Astrocyte (in vitro differentiated cells and primary cell): ENCODE data around the gene TRAK1. TPM values are rescaled to one million over a fixed set of nuclear protein-coding genes. Genes with fewer than 3 reads are reported as not detected.

Experiments
- DNase-seq: peaks from one replicate; pipeline ENCODE4 v3.0.0-alpha.2; 2010; ENCODE audit warnings: low read depth
- FAIRE-seq: peaks from 2 replicates; lab custom pipeline; 2011; peaks lifted over from hg19 to GRCh38; lab: Jason Lieb, UNC
- H2AFZ ChIP-seq: 2 replicates; pipeline ENCODE4 v1.6.0; 2012; ENCODE audit warnings: low read depth, low read length, inconsistent platforms
- H3K27ac ChIP-seq: 2 replicates; pipeline ENCODE4 v1.5.1; 2011; ENCODE audit warnings: low read depth, low read length, inconsistent platforms
- H3K27me3 ChIP-seq: 2 replicates; pipeline ENCODE4 v1.6.0; 2011; ENCODE audit warnings: low read length, inconsistent platforms; ENCODE audit not compliant: insufficient read depth
- H3K36me3 ChIP-seq: 2 replicates; pipeline ENCODE4 v1.5.1; 2011; ENCODE audit warnings: low read length, inconsistent platforms; ENCODE audit not compliant: insufficient read depth
- H3K4me1 ChIP-seq: 2 replicates; pipeline ENCODE4 v1.5.1; 2011; ENCODE audit warnings: low read length, inconsistent platforms; ENCODE audit not compliant: insufficient read depth
- H3K4me2 ChIP-seq: 2 replicates; pipeline ENCODE4 v1.6.0; 2012; ENCODE audit warnings: low read length, inconsistent platforms
- H3K4me3 ChIP-seq: 2 replicates; pipeline ENCODE4 v1.5.1; 2011; ENCODE audit warnings: low read depth, mild to moderate bottlenecking, low read length, inconsistent platforms; ENCODE audit not compliant: insufficient read depth
- H3K79me2 ChIP-seq: 2 replicates; pipeline ENCODE4 v1.6.0; 2012; ENCODE audit warnings: mild to moderate bottlenecking, low read length, inconsistent platforms; ENCODE audit not compliant: insufficient read depth
- H3K9ac ChIP-seq: 2 replicates; pipeline ENCODE4 v1.6.0; 2012; ENCODE audit warnings: mild to moderate bottlenecking, low read length, inconsistent platforms
- H3K9me3 ChIP-seq: 2 replicates; pipeline ENCODE4 v1.5.1; 2012; ENCODE audit warnings: low read depth, mild to moderate bottlenecking, low read length, inconsistent platforms; ENCODE audit not compliant: insufficient read depth
- H4K20me1 ChIP-seq: 2 replicates; pipeline ENCODE4 v1.6.0; 2012; ENCODE audit warnings: low read length, inconsistent platforms; ENCODE audit not compliant: insufficient read depth
- H3K27ac Mint-ChIP-seq: one replicate; pipeline ENCODE4 v1.8.0; 2021; ENCODE audit warnings: mild to moderate bottlenecking, mixed read lengths; ENCODE audit not compliant: unreplicated experiment
- H3K27me3 Mint-ChIP-seq: one replicate; pipeline ENCODE4 v1.8.0; 2021; ENCODE audit warnings: low read depth, mixed read lengths; ENCODE audit not compliant: unreplicated experiment
- H3K36me3 Mint-ChIP-seq: one replicate; pipeline ENCODE4 v1.8.0; 2021; ENCODE audit warnings: low read depth, mixed read lengths; ENCODE audit not compliant: unreplicated experiment
- H3K4me1 Mint-ChIP-seq: one replicate; pipeline ENCODE4 v1.8.0; 2021; ENCODE audit warnings: low read depth, mixed read lengths; ENCODE audit not compliant: unreplicated experiment
- H3K4me3 Mint-ChIP-seq: one replicate; pipeline ENCODE4 v1.8.0; 2021; ENCODE audit warnings: mild to moderate bottlenecking, moderate library complexity, mixed read lengths; ENCODE audit not compliant: unreplicated experiment
- H3K9me3 Mint-ChIP-seq: one replicate; pipeline ENCODE4 v1.8.0; 2021; ENCODE audit warnings: mild to moderate bottlenecking, mixed read lengths; ENCODE audit not compliant: unreplicated experiment
- EZH2 ChIP-seq: IDR thresholded peaks from 2 replicates; pipeline ENCODE4 v1.6.1; 2012; ENCODE audit warnings: mild to moderate bottlenecking, low read length, inconsistent platforms; ENCODE audit not compliant: insufficient read depth
- total RNA-seq: library from RNA; stranded (reverse); gene quantifications from 2 replicates; pipeline ENCODE4 v1.2.1, GENCODE V29; 2021
- TF ChIP-seq, protein P1 (sequence below): IDR thresholded peaks from 2 replicates; pipeline ENCODE4 v1.5.1; 2011; ENCODE audit warnings: low read depth, mild to moderate bottlenecking, inconsistent platforms, low read length, moderate library complexity; ENCODE audit not compliant: insufficient read depth

The TRAK1 gene
- total RNA-seq, 1 donor from 2014 or later: 56.2 TPM

DNA sequence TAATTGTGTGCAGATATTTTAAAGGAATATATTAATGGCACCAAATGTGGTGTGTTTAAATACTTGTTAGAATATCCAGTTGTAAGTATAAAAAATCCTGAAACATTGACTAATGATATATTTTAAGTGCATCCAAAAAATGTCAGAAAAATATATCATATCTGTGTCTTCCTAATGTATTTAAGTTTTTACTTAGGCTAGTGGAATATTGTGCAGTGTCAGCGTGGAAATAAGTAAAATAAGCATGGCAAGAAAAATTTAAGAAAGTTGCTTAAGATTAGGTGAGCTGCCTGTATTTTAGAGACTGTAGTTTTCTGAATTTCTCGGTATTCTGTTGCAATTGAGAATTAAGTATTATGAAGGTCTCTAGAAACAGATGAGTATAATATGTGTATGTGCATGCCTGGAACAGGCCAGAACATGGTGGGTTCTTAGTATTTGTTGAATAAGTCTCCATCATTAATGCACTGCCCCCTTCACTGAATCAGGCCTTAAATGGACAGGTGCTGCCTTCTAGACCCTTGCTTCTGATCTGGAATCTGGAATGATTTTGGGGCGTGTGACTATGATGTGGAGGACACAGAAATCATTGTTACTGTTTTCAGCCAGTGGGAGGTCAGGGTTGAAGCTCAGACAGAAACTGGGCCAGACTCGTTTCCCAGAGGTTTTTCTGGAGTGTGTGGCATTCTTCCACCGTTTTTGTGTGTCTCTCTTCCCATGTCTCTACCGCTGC is 86.1 kb downstream of the TRAK1 start:
- Histone ChIP-seq H3K27ac (no peak overlapping the region), H3K9me3 (no peaks in the 10 kb centered on the region), H3K4me2 (no peak overlapping the region), H3K9ac (no peak overlapping the region), H3K27me3 (no peaks in the 10 kb centered on the region), H4K20me1 (peaks cover 71% of the 10 kb centered on the region), H3K4me3 (no peak overlapping the region), H3K4me1 (peaks cover 11% of the 10 kb centered on the region), H3K79me2 (peaks cover 36% of the 10 kb centered on the region), H3K36me3 (no peaks in the 10 kb centered on the region), H2AFZ (no peak overlapping the region)
- Mint-ChIP-seq H3K36me3 (peaks cover 2% of the 10 kb centered on the region), H3K4me3 (no peak overlapping the region), H3K4me1 (peaks cover 21% of the 10 kb centered on the region), H3K27ac (no peak overlapping the region), H3K27me3 (no peaks in the 10 kb centered on the region), H3K9me3 (no peaks in the 10 kb centered on the region)
- FAIRE-seq: no peak
- TF ChIP-seq, protein P1, sequence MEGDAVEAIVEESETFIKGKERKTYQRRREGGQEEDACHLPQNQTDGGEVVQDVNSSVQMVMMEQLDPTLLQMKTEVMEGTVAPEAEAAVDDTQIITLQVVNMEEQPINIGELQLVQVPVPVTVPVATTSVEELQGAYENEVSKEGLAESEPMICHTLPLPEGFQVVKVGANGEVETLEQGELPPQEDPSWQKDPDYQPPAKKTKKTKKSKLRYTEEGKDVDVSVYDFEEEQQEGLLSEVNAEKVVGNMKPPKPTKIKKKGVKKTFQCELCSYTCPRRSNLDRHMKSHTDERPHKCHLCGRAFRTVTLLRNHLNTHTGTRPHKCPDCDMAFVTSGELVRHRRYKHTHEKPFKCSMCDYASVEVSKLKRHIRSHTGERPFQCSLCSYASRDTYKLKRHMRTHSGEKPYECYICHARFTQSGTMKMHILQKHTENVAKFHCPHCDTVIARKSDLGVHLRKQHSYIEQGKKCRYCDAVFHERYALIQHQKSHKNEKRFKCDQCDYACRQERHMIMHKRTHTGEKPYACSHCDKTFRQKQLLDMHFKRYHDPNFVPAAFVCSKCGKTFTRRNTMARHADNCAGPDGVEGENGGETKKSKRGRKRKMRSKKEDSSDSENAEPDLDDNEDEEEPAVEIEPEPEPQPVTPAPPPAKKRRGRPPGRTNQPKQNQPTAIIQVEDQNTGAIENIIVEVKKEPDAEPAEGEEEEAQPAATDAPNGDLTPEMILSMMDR: no peak
- no peak for TF ChIP-seq EZH2
- no peak for DNase-seq

DNA sequence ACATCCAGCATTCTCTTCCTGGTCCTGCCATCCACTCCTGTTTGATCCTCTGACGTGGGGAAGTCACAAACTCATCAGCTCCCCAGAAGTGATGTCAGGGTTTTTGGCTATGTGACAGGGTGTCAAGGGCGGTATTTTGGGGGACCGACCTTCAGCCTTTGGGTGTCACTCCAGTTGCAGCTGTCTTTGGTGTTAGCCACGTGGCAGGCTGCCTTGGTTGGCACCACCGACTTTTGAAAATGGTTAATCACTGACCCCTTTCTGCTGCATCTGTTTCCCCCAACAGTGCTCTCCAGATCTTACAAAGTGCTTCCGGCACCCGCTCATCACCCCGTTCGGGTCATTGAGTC is 86.6 kb downstream of the TRAK1 start:
- Histone ChIP-seq H3K27ac (no peak overlapping the region), H3K9me3 (no peaks in the 10 kb centered on the region), H3K4me2 (no peak overlapping the region), H3K79me2 (peaks cover 38% of the 10 kb centered on the region), H2AFZ (no peak overlapping the region), H4K20me1 (peaks cover 73% of the 10 kb centered on the region), H3K4me3 (no peak overlapping the region), H3K9ac (no peak overlapping the region), H3K27me3 (no peaks in the 10 kb centered on the region), H3K4me1 (peaks cover 17% of the 10 kb centered on the region), H3K36me3 (no peaks in the 10 kb centered on the region)
- Mint-ChIP-seq H3K9me3 (no peaks in the 10 kb centered on the region), H3K27me3 (no peaks in the 10 kb centered on the region), H3K27ac (no peak overlapping the region), H3K4me3 (no peak overlapping the region), H3K4me1 (peaks cover 25% of the 10 kb centered on the region), H3K36me3 (peaks cover 2% of the 10 kb centered on the region)
- TF ChIP-seq, protein P1: no peak
- TF ChIP-seq EZH2: no peak
- DNase-seq: no peak
- FAIRE-seq: no peak

DNA sequence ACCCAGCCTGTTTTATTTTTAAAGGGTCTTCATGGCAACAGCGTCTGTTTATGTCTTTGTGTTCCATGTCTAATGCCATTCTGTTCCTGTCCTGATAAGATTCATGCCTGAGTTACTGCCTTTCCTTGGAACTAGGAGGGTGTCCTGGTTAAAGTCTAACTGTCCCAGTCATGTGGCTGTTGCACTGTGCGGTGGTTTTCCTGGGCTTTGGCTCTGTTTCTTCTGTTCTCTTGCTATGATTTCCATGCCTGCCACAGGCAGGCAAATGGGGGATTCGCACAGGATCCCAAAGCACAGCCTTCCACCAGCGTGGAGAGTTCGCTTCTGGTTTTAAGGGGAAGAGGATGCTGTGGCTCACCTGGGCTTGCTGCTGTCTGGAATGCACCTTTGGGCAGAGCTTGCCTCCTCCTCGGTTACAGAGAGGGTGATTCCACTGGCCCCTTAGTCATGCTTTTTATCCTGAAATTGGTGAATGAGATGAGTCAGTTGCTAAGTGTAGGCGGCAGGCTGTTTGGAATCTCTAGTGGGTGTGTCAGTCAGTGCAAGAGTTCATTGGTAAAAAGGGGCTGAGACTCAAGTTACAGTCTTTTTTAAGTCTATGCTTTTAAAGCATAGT is 88.1 kb downstream of the TRAK1 start:
- peaks cover 31% of the 10 kb centered on the region for H3K4me1 Mint-ChIP-seq
- H3K79me2 ChIP-seq: peaks cover 30% of the 10 kb centered on the region
- peak overlapping the region; percentile 28 for H3K27ac ChIP-seq
- FAIRE-seq (peak; percentile 45), DNase-seq (peak; percentile 94)
- H4K20me1 ChIP-seq: peaks cover 71% of the 10 kb centered on the region
- peak overlapping the region; percentile 73 for H3K27ac Mint-ChIP-seq
- peak overlapping the region; percentile 25 for H3K9ac ChIP-seq
- peaks cover 23% of the 10 kb centered on the region for H3K4me1 ChIP-seq
- TF ChIP-seq, protein P1: no peak
- TF ChIP-seq EZH2: no peak
- no peaks in the 10 kb centered on the region for H3K27me3 Mint-ChIP-seq
- no peaks in the 10 kb centered on the region for H3K9me3 Mint-ChIP-seq
- no peaks in the 10 kb centered on the region for H3K36me3 ChIP-seq
- H3K36me3 Mint-ChIP-seq: no peaks in the 10 kb centered on the region
- no peak overlapping the region for H3K4me3 ChIP-seq
- no peak overlapping the region for H2AFZ ChIP-seq
- no peaks in the 10 kb centered on the region for H3K9me3 ChIP-seq
- H3K27me3 ChIP-seq: no peaks in the 10 kb centered on the region
- peak overlapping the region; percentile 1 for H3K4me3 Mint-ChIP-seq
- H3K4me2 ChIP-seq: peak overlapping the region; percentile 71
